Prostate gland (tissue), 2 donors: ENCODE measurements around the gene ZC3HAV1L. TPM values are rescaled to one million over a fixed set of nuclear protein-coding genes. Genes with fewer than 3 reads are reported as not detected.

Source experiments
- DNase-seq: peaks from one replicate; pipeline ENCODE4 v3.0.0-alpha.2; 2019; ENCODE audit warnings: low spot score
- H3K27ac ChIP-seq, 2 donors: fragments of 200-600 bp; sonication (generic); 2 replicates each; pipeline ENCODE4 v1.5.1; 2017 to 2019
- H3K27me3 ChIP-seq: fragments of 200-600 bp; sonication (generic); replicated peaks from 2 replicates; pipeline ENCODE4 v1.5.1; 2019; ENCODE audit not compliant: insufficient read depth
- H3K36me3 ChIP-seq, 2 donors: fragments of 200-600 bp; sonication (generic); 1 replicate in 1 of 2; 2 replicates in 1 of 2; pipeline versions ENCODE4 v1.5.1 to v1.8.1; 2017 to 2019
- H3K4me1 ChIP-seq: fragments of 200-600 bp; sonication (generic); replicated peaks from 2 replicates; pipeline ENCODE4 v1.5.1; 2019
- H3K4me3 ChIP-seq, 2 donors: fragments of 200-600 bp; sonication (generic); 2 replicates each; pipeline ENCODE4 v1.5.1; 2017 to 2019
- H3K9me3 ChIP-seq: fragments of 200-600 bp; sonication (generic); 2 replicates; pipeline ENCODE4 v1.5.1; 2017
- CTCF ChIP-seq, 4 experiments: fragments of 200-600 bp in 2 of 4; fragments of 450-650 bp in 2 of 4; sonication (generic) in 2 of 4; IDR thresholded peaks; 1 replicate in 3 of 4; 2 replicates in 1 of 4; pipeline ENCODE4 v1.5.1; 2016 to 2019; ENCODE audit warnings: antibody characterized with exemption in 4 of 4, mild to moderate bottlenecking in 2 of 4, moderate library complexity in 2 of 4
- POLR2A ChIP-seq: fragments of 450-650 bp; IDR thresholded peaks from one replicate; pipeline ENCODE4 v1.6.1; 2016; ENCODE audit warnings: antibody characterized with exemption, mild to moderate bottlenecking
- POLR2AphosphoS5 ChIP-seq: sonication (generic); formaldehyde crosslinking; IDR thresholded peaks from one replicate; pipeline ENCODE4 v1.6.1; 2017; ENCODE audit warnings: antibody characterized with exemption
- WGBS: methylation state at CpG from one replicate; pipeline ENCODE4 v1.1.5; 2018; 5-methylcytosine and 5-hydroxymethylcytosine counted together
- intact Hi-C: fragments of 100-400 bp; cut with DNase I; formaldehyde crosslinking; loops from one replicate; pipeline ENCODE4 v1.14.2; 2022
- total RNA-seq, 2 donors: library from RNA; depleted of rRNA; stranded (reverse); fragments of >200 nt; gene quantifications; one replicate each; pipeline ENCODE4 v1.1.0, GENCODE V29; 2016

Gene ZC3HAV1L
- total RNA-seq, 2 donors from 2014 or later, result 25.8 to 26.0 TPM

- WGBS, result 86% methylated on average over 2 of the region's 2 CpGs
- Histone ChIP-seq H3K36me3 (no peaks in the 10 kb centered on the region), H3K4me3 (no peak overlapping the region), H3K9me3 (no peaks in the 10 kb centered on the region), H3K27ac (no peak overlapping the region), H3K27me3 (no peaks in the 10 kb centered on the region), H3K4me1 (peaks cover 10% of the 10 kb centered on the region)
- intact Hi-C loops, result no loop called here
- no peak for DNase-seq
- TF ChIP-seq POLR2AphosphoS5 (no peak), POLR2A (no peak), CTCF (IDR thresholded peaks at IDR 0.05) (no peak)
Observed at GRCh38 chr7:139038691-139039090, 2.8 kb upstream of the ZC3HAV1L start.

- Histone ChIP-seq H3K36me3 (no peaks in the 10 kb centered on the region), H3K4me3 (no peak overlapping the region), H3K27ac (no peak overlapping the region), H3K9me3 (no peaks in the 10 kb centered on the region), H3K4me1 (peaks cover 10% of the 10 kb centered on the region), H3K27me3 (no peaks in the 10 kb centered on the region)
- intact Hi-C loops, result no loop called here
- TF ChIP-seq CTCF (IDR thresholded peaks at IDR 0.05) (no peak), POLR2A (no peak), POLR2AphosphoS5 (no peak)
- WGBS, result 47% methylated on average over 3 of the region's 3 CpGs
- DNase-seq, result no peak
Observed at GRCh38 chr7:139036901-139037300, 1.1 kb upstream of the ZC3HAV1L start.

GRCh38 chr7:139034855-139035585, 822 bp downstream of the ZC3HAV1L start:
- TF ChIP-seq POLR2A (no peak), POLR2AphosphoS5 (no peak), CTCF (IDR thresholded peaks at IDR 0.05) (no peak)
- H3K36me3 ChIP-seq, result no peaks in the 10 kb centered on the region
- peak overlapping the region; percentile 71 to 76 for H3K27ac ChIP-seq
- no peaks in the 10 kb centered on the region for H3K27me3 ChIP-seq
- H3K4me1 ChIP-seq, result peaks cover 10% of the 10 kb centered on the region
- peak; percentile 9 for DNase-seq
- 6% methylated on average over 46 of the region's 47 CpGs for WGBS
- intact Hi-C loops, result no loop called here
- no peaks in the 10 kb centered on the region for H3K9me3 ChIP-seq
- peak overlapping the region; percentile 52 to 75 for H3K4me3 ChIP-seq

GRCh38 chr7:139034336-139034735, 1.5 kb downstream of the ZC3HAV1L start:
- Histone ChIP-seq H3K4me1 (peaks cover 10% of the 10 kb centered on the region), H3K4me3 (no peak overlapping the region), H3K36me3 (no peaks in the 10 kb centered on the region), H3K27ac (peak overlapping the region; percentile 45 to 76), H3K9me3 (no peaks in the 10 kb centered on the region), H3K27me3 (no peaks in the 10 kb centered on the region)
- 78% methylated on average over 5 of the region's 5 CpGs for WGBS
- DNase-seq, result no peak
- intact Hi-C loops, result no loop called here
- TF ChIP-seq CTCF (IDR thresholded peaks at IDR 0.05) (no peak), POLR2AphosphoS5 (no peak), POLR2A (no peak)
